ENCODE results near the gene MAN1C1. TPM values are rescaled to one million over a fixed set of nuclear protein-coding genes. Genes with fewer than 3 reads are reported as not detected.

Gene MAN1C1
- total RNA-seq, 1 donor from 2014 or later: 6.8 TPM

DNA sequence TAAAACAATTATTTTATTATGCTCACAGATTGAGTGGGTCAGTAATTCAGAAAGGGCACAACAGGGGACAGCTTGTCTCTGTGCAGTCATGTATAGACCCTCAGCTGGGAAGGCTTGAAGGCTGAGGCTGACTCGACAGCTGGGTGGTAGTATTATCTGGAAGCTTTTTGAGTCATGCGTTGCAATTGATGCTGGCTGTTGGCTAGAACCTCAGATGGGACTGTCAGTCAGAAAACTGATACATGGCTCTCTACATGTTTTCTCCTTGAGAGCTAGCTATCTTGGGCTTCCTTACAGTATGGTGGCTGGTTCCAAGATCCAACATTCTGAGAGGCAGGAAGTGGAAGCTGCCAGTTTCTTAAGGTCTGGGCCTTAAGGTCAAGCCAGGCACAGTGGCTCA, 121.9 kb downstream of the MAN1C1 start:
- Histone ChIP-seq H3K9ac (no peak overlapping the region), H2AFZ (replicated peaks) (no peak overlapping the region), H3K36me3 (no peaks in the 10 kb centered on the region), H3K4me3 (no peak overlapping the region), H3K4me2 (no peak overlapping the region), H3K27ac (no peak overlapping the region), H3F3A (ENCODE audit: low read depth) (no peaks in the 10 kb centered on the region), H3K4me1 (peaks cover 3% of the 10 kb centered on the region), H3K27me3 (no peaks in the 10 kb centered on the region), H4K20me1 (ENCODE audit: low read depth) (no peaks in the 10 kb centered on the region), H3K9me3 (ENCODE audit: low read depth) (no peaks in the 10 kb centered on the region), H3K79me2 (ENCODE audit: low read depth) (no peaks in the 10 kb centered on the region)
- TF ChIP-seq EZH2 (IDR thresholded peaks at IDR 0.05) (no peak), EZH2phosphoT487 (IDR thresholded peaks at IDR 0.05) (no peak)
- TF ChIP-seq, protein P1, sequence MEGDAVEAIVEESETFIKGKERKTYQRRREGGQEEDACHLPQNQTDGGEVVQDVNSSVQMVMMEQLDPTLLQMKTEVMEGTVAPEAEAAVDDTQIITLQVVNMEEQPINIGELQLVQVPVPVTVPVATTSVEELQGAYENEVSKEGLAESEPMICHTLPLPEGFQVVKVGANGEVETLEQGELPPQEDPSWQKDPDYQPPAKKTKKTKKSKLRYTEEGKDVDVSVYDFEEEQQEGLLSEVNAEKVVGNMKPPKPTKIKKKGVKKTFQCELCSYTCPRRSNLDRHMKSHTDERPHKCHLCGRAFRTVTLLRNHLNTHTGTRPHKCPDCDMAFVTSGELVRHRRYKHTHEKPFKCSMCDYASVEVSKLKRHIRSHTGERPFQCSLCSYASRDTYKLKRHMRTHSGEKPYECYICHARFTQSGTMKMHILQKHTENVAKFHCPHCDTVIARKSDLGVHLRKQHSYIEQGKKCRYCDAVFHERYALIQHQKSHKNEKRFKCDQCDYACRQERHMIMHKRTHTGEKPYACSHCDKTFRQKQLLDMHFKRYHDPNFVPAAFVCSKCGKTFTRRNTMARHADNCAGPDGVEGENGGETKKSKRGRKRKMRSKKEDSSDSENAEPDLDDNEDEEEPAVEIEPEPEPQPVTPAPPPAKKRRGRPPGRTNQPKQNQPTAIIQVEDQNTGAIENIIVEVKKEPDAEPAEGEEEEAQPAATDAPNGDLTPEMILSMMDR (IDR thresholded peaks at IDR 0.05): no peak
- no peak overlapping the region for H3K4me3 Mint-ChIP-seq
- DNase-seq (ENCODE audit: low spot score): no peak
- peaks cover 13% of the 10 kb centered on the region for H3K4me1 Mint-ChIP-seq
- H3K9me3 Mint-ChIP-seq: peaks cover 2% of the 10 kb centered on the region
- H3K36me3 Mint-ChIP-seq: no peaks in the 10 kb centered on the region
- H3K27ac Mint-ChIP-seq: no peak overlapping the region
- H3K27me3 Mint-ChIP-seq (ENCODE audit: insufficient read depth, low read depth): peaks cover 6% of the 10 kb centered on the region

DNA sequence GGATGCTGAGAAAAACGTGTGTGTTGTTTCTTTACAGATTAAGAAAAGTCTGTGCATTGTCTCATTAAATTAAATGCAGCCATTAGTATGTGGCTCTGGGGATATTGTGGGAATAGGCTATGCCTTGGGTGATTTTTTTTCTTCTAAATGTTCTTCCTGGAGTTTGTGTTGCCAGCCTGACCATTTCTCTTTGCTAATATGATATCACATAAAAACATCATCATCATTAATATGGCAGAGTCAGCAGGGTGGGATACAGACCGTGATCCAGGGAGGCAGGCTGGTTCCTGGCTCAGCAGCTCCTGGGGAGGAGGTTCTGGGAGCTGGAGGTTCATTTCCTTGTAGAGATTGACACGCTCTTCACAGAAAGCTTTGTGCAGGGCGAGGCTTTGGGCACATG, 122.8 kb downstream of the MAN1C1 start:
- no peak overlapping the region for H3K9ac ChIP-seq
- no peaks in the 10 kb centered on the region for H4K20me1 ChIP-seq (ENCODE audit: low read depth)
- peaks cover 2% of the 10 kb centered on the region for H3K9me3 Mint-ChIP-seq
- no peaks in the 10 kb centered on the region for H3K79me2 ChIP-seq (ENCODE audit: low read depth)
- no peak overlapping the region for H3K4me3 ChIP-seq
- no peaks in the 10 kb centered on the region for H3K9me3 ChIP-seq (ENCODE audit: low read depth)
- DNase-seq (ENCODE audit: low spot score): no peak
- H3K27me3 Mint-ChIP-seq (ENCODE audit: insufficient read depth, low read depth): peaks cover 6% of the 10 kb centered on the region
- no peak overlapping the region for H3K27ac ChIP-seq
- no peaks in the 10 kb centered on the region for H3K36me3 ChIP-seq
- no peak overlapping the region for H3K27ac Mint-ChIP-seq
- H3K27me3 ChIP-seq: no peaks in the 10 kb centered on the region
- no peak overlapping the region for H3K4me3 Mint-ChIP-seq
- peaks cover 11% of the 10 kb centered on the region for H3K4me1 ChIP-seq
- H2AFZ ChIP-seq (replicated peaks): no peak overlapping the region
- H3F3A ChIP-seq (ENCODE audit: low read depth): peaks cover 5% of the 10 kb centered on the region
- H3K4me1 Mint-ChIP-seq: peaks cover 13% of the 10 kb centered on the region
- no peak overlapping the region for H3K4me2 ChIP-seq
- no peaks in the 10 kb centered on the region for H3K36me3 Mint-ChIP-seq
- TF ChIP-seq EZH2phosphoT487 (IDR thresholded peaks at IDR 0.05) (no peak), EZH2 (IDR thresholded peaks at IDR 0.05) (no peak)
- TF ChIP-seq, protein P1 (IDR thresholded peaks at IDR 0.05): no peak

DNA sequence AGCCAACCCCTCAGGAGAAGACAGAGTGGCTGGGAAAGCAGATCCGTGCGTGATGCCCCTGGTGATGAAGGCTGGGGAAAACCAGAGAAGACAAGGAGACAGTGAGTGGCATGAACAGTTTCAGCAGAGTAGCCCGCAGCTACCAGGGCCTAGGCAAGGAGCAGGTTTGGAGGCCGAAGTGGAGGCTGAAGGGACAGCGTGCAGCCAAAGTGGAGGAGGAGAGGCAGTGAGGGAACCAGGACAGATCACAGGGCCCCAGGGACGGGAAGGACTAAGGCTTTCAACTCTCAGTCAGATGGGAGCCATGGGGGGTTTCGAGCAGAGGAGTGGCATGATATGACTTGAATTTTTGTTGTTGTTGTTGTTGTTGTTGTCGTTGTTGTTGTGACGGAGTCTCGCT, 123.5 kb downstream of the MAN1C1 start:
- Mint-ChIP-seq H3K27ac (no peak overlapping the region), H3K4me1 (peaks cover 18% of the 10 kb centered on the region), H3K9me3 (peaks cover 2% of the 10 kb centered on the region), H3K36me3 (no peaks in the 10 kb centered on the region), H3K27me3 (ENCODE audit: insufficient read depth, low read depth) (peaks cover 6% of the 10 kb centered on the region), H3K4me3 (peak overlapping the region; percentile 30)
- Histone ChIP-seq H3K36me3 (no peaks in the 10 kb centered on the region), H3K27ac (no peak overlapping the region), H3K4me2 (no peak overlapping the region), H3F3A (ENCODE audit: low read depth) (peaks cover 12% of the 10 kb centered on the region), H3K4me3 (no peak overlapping the region), H3K9ac (no peak overlapping the region), H4K20me1 (ENCODE audit: low read depth) (no peaks in the 10 kb centered on the region), H3K79me2 (ENCODE audit: low read depth) (no peaks in the 10 kb centered on the region), H3K9me3 (ENCODE audit: low read depth) (no peaks in the 10 kb centered on the region), H3K27me3 (no peaks in the 10 kb centered on the region), H3K4me1 (peaks cover 19% of the 10 kb centered on the region), H2AFZ (replicated peaks) (no peak overlapping the region)
- no peak for DNase-seq (ENCODE audit: low spot score)
- no peak for TF ChIP-seq EZH2 (IDR thresholded peaks at IDR 0.05)
- TF ChIP-seq, protein P1 (IDR thresholded peaks at IDR 0.05): no peak
- TF ChIP-seq EZH2phosphoT487 (IDR thresholded peaks at IDR 0.05): no peak

All from neural progenitor cell (in vitro differentiated cells).